Measurements from ENCODE around the gene C1orf167. TPM values are rescaled to one million over a fixed set of nuclear protein-coding genes. Genes with fewer than 3 reads are reported as not detected.

Gene C1orf167
- total RNA-seq, 1 donor from 2014 or later, result 1.3 TPM

DNA sequence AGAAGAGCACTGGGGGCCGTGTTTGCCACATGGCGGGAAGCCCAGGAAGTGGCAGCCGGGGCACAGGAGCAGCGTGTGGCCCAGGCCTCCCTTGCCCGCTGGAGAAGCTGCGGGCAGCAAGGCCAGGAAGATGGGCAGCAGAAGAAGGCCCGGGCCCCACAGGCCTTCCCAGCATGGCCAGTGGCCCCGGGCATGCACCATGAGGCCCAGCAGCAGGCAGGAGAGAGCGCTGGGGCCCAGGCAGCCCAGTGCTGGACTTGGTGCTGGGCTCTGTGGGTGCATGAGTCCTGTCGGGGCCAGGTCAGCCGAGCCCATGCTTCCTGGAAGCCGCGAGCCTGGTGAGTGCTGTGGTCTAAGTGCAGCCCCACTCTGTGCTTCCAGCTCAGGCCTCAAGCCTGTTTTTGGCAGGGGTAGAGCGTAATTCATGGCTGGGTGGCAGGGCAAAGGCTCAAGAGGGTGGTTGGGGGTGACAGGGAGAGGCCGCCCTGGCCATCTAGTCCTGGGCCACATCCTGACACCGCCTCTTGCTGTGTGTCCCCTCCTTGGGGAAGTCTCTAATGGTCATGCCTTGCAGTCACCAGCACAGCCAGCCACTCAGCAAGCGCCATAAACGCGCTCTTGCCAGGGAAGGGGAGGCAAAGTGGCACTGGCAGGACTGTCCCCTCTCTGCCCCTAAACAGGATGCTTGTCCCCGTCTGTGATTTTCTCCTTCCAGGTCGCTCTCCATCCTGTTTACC lies 22.4 kb downstream of the C1orf167 start:
- no peak for DNase-seq

DNA sequence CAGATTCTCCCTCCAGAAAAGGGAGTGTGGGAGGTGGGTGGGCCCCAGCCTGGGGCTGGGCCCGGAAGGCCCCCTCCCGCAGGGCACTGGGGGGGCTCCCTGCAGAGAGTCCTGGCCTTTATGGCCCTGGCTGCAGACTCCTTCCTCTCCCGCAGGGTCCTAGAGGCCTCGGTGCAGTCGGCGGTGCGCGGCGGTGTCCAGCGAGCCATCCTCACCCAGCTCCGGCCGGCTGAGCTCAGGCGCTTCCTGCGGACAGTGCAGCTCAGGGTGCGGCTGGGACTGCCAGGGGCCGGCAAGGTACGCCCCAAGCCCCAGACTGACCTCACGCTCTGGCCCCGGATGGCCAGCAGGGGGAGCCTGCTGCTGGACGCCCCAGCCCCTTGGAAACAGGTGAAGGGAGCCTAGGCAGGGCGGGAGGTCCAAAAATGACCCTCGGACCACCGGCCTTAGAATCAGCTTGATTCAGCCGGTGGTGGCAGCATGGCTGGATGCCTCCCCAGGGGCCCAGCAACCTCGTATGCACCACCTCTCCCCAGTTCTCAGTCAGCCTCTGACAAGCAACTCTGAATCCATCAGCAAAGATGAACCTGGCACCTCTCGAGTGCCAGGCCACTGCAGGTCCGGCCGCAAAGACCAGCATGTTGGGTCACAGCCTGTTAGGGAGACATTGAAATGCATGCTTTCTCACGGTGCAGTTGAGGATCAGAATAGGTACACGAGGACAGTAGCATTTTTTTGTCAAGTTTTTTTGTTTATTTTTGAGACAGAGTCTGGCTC lies 23.2 kb downstream of the C1orf167 start:
- peak; percentile 57 for DNase-seq

DNA sequence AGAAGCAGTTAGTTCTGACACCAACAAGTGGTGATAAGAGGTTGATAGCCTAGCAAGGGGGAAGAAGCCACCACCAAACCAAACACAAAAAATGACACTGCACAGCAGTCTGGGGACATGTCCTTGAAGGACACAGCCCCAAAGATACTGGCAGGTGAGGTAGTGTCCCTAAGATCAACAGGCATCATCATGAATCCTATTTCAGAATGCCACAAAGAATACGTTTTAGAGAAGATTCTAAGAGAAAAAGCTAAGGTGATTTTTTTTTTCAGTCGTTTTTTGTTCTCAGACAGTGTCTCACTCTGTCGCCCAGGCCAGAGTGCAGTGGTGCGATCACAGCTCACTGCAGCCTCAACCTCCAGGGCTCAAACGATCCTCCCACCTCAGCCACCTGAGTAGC lies 24.2 kb downstream of the C1orf167 start:
- no peak for DNase-seq

DNA sequence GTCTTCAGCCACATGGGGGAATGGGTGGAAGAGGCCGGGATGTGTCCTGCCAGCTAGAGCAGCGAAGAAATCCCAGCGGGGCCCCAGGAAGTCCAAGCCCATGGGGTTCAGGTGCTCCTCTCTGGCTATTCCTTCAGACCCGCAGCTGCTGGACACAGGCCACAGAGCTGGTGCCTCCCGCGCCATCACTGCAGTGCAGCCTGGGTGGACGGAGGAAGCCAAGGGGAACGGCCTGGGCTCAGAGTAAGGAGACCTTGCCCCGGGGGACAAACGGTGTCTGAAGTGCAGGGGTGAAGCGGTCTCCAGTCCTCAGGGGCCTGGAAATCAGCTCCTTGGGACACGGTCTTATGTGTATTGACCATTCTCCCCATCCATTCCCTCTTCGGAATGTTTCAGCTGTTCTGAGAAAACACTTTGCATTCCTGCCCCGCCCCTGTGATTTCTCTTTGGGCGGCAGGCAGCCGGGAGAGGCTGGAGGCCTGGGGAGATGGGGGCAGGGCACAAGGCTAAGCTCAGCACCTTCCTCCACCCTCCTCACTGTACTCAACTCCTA lies 25.3 kb downstream of the C1orf167 start:
- peak; percentile 84 for DNase-seq

DNA sequence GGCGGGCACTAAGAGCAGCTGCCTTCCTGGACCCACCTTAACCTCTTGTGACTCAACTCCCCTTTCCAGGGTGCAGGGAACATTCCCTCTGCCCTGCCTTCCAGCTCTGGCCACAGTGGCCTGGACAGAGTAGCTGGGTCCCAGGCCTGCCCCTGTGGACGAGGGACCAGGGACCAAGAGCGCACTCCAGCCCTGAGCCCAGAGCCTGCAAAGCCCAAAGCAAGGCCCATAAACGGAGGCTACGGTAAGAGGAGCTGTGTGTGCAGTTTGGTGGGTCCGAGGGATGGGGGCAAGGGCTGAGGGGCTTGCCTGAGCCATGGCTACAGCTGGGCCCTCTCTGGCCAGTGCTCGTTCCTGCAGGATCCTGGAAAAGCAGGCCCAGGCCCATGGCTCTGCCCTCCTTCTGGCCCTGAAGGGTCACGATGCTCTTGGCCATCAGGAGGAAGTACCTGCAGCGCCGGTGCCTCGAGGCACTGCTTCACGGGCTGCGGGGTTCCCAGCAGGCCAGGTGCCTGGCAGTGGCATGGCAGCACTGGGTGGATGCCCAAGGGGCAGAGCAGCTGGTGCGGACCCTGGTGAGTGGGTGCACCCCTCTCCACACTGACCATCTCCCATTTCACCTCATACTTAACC lies 25.9 kb downstream of the C1orf167 start:
- DNase-seq, result no peak

DNA sequence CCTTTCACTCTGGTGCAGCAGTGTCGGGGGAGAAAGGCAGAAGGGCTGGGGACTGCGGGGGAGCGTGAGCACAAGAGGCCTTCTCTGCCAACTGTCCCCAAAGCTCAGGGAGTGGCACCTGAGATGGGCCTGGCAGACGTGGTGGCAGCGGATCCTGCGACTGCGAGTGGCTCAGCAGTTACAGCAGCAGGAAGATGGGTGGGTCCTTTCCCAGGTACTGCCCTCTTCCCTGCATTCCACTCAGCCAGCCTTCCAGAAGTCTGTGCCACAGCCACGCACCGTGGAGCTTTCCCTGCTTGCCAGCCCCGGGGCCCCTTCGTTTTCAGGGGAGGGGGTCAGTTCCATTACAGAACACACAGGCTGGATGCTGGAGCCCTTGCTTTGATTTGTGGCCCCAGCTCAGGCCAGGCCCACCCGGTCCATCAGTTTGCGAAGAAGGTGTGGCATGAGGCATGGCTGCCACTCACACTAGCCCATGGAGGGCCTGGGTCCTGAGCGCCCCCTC lies 26.6 kb downstream of the C1orf167 start:
- peak; percentile 17 for DNase-seq

DNA sequence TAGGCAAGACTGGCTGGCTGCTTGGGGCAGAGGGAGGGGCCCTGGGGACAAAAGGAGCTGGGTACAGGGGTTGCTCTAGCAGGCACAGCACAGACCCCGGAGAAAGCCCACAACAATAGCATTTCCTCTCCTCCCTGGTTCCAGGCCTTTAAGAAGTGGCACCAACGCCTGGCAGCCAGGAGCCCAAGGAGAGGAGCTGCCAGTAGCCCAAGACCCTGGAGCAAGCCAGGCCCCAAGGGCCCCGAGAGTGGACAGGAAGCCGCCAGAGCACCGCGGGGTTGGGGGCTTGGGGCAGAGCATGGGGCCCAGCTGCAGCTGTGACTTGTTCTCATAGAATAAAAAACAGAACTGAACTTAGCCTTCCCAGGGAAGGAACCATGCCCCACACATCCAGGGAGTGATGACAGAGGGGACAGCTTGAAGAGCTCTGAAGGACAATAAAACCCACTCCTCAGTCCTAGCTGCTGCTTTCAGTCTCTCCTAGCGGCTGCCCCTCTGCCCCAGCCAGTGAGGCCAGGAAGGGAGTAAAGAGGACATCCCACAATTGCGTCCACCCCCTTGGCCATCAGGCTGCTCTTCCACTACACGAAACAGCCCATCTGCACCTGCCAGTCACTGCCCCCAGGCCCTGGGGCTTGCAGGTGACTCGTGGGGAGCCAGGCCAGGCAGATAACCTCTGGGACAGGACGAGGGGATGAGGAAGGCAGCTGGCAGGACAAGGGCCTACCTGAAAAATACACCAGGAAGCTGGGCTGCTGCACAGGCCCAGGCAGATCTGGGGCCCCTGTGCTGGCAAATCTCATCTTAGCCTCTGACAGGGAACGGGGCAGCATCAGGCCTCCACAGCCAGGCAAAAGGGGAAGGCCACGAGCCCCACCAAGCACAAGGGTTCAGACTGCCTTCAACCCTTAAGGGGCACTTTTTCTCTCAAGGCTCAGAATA lies 27.4 kb downstream of the C1orf167 start:
- DNase-seq, result peak; percentile 32

DNA sequence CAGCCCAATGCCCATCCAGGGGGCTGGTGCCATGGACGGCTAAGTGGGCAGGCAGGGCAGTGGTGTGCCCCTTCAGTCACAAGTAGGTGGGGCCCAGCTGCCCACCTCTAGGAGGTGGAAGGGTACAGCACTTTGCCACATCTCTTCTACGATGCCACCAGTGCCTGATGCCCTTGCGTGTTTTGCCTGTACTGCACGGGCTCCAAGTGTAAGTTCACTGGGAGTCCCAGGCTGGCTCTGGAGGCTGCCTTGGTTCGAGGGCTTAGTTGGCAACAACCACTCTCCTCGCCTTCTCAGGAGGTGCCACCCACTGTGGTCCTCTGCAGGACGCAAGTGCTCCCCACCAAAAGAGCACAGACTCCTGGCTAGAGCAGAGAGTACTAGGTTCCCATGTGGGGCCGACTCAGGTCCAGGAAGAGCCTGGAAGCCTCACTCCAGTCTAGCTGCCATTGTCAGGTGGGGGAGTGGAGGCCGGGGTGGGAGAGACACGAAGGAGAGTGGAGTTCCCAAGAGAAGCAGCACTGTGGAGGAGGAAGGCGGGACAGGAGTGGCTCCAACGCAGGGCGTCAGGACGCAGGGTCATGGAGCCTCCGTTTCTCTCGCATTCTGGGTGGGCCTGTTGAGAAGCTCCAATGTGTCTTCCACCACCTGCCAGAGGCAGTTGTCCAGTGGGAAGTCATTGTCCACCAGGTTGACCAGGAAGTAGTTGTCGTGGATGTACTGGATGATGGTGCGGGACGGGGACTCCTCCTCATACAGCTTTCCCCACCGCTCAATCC lies 28.3 kb downstream of the C1orf167 start:
- no peak for DNase-seq

DNA sequence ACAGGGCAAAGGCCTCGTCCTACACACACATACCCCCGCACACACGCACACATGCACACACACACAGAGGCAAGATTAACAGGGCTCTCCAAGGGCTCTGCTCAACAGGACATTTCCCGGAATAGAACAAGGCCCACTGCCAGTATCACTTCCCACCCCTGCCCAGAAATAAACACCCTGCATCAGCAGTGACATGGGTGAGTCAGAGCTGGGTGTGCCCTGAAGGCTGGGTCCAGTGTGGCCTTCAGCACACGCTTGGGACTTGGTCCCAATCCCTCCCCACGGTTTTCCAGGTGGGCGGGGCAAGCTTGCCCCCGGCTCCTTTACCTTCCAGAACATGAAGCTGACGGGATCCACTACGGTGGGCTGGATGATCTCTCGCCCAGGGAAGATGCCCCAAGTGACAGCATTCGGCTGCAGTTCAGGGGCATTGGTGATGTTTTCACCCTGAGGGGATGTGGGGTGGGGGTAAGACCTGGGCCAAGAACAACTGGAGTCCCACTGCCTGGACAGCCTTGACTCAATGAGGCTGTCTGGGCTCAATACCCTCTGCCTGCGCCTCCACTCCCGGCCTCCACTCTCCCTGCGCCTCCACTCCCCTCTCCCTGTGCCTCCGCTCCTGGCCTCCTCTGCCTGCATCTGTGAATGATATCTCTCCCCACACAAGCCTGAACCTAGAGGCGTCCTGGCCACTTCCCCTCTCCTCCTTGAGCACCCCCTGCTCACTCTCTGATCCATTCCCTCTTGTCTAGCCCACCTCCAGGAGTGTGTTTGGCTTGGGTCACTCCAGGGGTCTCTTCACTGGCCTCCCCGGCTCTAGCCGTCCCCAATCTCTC lies 29.1 kb downstream of the C1orf167 start:
- DNase-seq, result peak; percentile 89

DNA sequence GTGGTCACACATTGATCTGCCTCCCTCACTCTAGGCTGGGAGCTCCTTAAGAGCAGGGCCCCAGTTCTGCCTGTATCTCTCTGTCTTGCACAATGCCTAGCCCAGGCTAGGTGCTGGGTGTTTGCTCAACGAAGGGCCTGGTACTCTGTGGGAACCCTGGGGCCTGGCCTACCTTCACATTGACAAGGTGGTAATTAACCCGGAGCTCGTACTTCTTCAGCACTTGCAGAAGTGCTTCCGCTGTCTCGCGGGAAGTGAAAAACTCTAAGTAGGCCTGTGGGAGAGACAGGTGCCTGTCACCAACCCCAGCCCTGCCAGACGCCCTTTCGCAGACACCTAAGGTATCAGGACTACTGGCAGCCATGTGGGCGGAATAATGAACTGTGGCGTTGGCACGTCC lies 30.1 kb downstream of the C1orf167 start:
- no peak for DNase-seq

DNA sequence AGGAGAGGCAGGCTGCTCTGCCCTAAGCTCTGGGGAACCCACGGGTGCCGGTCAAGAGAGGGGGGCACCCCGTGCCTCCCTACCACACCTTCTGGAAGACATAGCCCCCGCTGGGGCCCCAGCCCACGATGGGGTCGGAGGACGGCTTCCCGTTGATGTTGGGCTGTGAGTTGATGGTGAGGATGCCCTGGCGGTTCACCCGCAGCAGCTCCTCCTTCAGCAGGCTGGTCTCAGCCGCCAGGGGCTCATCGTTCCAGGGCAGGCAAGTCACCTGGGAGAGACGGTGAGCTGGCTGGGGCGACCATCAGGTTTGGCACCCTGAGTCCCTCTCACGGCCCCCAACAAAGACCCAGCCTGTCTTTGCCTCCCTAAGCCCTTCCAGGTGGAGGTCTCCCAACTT lies 31.8 kb downstream of the C1orf167 start:
- DNase-seq, result no peak

DNA sequence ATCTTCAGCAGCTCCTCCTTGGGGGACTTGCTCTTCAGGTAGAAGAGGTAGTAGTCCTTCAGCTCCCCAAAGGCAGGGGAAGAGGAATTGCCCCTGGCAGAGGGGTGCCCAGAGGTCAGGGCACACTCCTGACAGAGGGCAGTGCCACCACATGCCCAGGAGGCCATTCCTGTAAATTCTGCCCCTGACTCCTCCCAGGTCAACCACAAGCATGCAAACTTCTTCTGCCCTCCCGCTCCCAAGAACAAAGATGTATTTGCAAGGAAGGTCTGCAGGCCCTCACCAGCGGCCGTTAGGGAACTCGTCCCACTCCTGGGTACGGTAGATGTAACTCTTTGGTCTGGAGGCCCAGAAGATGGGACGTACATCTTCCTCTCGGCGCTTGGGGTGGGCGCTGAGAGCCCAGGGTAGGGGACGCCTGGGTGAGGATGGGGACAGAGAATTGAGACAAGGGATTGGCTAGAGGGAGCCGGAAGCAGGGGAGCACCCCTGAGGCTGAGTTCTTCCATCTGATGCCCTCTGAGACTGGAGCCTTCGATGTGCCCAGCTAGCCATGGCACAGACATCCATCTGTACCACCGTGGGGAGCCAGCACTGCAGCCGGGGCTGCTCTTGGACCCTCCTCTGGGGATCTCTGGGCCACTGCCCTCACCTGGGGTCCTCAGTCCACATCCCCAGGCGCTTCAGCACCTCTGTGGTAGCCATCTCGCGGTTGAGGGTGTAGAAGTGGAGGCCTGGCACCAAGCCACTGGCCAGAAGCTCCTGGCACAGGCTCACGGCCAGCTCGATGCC lies 32.6 kb downstream of the C1orf167 start:
- DNase-seq, result no peak

DNA sequence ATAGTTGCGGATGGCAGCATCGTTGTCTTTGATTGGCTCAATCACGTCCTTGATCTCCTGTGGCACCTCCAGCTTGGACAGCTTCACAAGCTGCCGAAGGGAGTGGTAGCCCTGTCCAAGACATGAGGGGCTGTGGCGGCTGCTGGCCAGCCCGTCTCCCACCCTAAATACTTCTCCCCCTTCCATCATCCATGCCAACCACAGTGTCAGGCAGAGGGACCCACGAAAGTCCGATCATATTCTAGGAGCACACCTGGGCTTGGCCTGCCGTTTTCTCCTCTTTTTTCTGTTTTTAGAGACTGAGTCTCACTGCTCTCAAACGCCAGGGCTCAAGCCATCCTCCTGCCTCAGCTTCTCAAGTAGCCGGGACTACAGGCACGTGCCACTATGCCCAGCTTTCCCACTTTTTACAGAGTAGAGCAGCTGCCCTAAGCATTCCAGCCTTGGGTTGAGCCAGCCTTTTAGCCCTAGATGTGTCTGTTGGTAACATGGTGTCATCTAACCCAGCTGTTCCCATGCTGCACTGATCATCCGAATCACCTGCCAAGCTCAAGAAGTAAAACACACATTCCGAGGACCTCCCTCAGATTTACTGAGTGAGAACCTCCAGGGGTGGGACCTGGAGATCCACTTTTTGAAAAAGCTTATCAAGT lies 33.4 kb downstream of the C1orf167 start:
- peak; percentile 58 for DNase-seq

DNA sequence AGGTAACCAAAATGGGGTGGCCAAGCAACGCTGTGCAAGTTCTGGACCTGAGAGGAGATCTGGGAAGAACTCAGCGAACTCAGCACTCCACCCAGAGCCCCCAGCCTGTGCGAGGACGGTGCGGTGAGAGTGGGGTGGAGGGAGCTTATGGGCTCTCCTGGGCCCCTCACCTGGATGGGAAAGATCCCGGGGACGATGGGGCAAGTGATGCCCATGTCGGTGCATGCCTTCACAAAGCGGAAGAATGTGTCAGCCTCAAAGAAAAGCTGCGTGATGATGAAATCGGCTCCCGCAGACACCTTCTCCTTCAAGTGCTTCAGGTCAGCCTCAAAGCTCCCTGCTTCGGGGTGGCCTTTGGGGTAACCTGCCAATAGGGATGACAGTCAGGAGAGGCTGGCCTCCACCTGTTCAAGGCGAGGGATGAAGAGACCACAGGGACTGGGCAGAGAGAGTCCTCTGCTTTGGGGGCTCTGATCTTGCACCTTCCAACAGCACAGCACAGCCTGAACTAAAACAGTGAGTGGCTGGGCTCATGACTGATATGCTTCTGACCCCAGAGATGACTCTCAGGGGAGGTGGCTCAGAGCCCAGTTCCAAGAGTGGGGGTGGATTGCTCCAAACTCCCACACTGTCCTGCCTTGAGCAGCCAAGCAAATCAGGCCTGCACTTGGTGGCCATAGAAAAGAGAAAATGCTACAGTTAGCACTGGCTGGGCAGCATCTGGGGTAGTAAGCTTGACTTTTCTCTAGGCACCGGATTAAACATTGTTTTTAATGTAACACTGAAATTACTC lies 34.2 kb downstream of the C1orf167 start:
- no peak for DNase-seq

DNA sequence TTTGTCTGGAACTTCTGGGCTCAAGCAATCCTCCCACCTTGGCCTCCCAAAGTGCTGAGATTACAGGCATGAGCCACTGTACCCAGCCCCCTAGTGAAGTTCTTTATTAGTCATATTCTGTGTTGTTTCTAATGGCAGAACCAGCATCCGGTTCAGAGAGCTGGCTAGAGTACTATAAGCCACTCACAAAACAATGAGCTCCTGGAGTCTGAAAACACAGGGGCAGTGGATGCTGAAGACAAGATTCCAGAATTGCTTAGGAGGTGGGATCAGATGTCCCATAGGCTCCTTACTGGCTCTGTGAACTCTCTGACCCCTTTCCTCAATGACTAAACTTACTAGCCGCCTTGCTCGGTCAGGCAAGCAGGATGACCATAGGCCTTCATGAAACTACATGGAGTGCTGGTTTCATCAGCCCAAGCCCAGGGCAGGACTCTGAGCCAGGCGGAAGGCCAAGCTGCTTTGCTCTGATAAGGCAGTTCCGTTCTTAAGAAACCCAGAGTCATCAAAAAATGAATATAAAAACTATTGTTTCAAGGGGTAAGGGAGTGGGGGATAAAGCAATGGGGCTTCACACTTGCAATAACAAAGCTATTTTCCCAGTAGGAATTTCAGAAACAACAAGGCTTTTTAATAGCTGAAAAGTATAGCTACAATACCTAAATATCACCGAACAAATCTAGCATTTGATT lies 35.7 kb downstream of the C1orf167 start:
- DNase-seq, result no peak

DNA sequence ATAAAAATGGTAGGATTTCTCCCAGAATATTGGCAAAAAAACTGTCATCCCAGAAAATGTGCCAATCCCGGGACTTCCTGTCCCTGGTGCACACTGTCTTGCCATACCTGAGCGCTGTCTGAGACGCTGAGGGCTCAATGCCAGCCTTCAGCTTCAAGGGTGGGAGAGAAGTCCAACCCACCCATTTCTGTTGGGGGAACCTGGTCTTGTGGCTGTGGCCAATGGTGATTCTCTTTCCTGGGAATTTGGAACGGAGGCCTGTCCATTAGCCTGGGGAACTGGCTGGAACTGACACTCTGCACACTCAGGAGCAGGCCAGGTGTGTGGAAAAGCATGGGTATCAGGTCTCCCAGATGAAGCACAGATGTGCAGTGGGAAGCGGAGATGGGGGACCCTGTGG lies 37.1 kb downstream of the C1orf167 start:
- DNase-seq, result no peak

DNA sequence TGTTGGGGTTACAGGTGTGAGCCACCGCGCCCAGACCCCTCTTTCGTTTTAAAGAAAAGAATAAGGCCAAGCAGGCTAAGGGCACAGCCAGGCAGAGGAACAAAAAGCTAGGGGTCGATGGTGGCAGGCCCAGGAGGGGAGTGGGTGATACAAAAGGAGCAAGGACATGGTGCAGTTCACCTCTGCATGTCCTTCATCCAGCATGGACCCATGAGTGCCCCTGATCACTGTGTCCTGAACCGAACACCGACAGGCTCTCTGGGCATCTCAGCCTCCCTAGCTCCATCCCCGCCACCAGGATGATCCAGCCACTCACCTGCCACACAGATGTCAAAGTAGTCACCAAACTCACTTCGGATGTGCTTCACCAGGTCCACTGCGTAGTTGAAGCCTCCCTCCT lies 37.9 kb downstream of the C1orf167 start:
- DNase-seq, result no peak
